GM19023 (cell line): ENCODE data around the gene UVSSA.

Experiments used
- ATAC-seq: cut with Tn5 transposase; IDR thresholded peaks from one replicate; pipeline ENCODE4 v1.9.1; 2021; ENCODE audit warnings: mild to moderate bottlenecking, moderate library complexity; ENCODE audit not compliant: unreplicated experiment

The UVSSA gene, protein sequence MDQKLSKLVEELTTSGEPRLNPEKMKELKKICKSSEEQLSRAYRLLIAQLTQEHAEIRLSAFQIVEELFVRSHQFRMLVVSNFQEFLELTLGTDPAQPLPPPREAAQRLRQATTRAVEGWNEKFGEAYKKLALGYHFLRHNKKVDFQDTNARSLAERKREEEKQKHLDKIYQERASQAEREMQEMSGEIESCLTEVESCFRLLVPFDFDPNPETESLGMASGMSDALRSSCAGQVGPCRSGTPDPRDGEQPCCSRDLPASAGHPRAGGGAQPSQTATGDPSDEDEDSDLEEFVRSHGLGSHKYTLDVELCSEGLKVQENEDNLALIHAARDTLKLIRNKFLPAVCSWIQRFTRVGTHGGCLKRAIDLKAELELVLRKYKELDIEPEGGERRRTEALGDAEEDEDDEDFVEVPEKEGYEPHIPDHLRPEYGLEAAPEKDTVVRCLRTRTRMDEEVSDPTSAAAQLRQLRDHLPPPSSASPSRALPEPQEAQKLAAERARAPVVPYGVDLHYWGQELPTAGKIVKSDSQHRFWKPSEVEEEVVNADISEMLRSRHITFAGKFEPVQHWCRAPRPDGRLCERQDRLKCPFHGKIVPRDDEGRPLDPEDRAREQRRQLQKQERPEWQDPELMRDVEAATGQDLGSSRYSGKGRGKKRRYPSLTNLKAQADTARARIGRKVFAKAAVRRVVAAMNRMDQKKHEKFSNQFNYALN

DNA sequence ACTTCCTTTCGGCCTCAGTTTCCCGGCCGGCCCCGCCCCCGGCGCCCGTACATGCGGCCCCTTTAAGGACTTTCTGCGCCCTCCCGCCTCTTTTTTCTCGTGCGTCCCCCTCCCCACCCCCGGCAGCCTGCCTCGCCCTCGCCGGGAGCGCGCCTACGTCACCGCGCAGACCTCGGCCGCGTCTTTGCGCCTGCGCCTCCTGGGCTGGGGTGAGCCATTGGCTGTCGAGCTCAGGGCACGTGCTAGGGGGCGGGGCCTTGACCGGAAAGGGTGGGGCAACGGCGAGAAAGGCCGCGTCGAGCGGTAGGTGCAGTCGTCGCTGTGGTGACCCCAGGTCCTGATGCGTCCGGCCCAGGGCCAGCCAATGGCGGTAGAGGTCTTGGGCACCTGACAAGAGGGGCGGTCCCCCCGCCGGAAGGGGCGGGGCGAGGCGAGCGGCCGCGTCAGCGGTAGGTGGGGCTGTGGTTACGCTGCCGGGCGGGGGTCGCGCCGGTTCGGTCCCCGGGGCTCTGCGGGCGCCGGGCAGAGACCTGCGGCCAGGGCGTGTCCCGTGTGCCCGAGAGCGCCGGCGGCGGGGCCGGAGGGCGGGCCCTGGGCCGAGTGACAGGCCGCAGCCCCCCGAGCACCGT is at the start of gene UVSSA:
TSS of gene UVSSA (plus strand) at position 428 of the 629 bp plus-strand sequence. CDS start 884 bp downstream, outside the sequence.
- ATAC-seq, result peak; percentile 94

DNA sequence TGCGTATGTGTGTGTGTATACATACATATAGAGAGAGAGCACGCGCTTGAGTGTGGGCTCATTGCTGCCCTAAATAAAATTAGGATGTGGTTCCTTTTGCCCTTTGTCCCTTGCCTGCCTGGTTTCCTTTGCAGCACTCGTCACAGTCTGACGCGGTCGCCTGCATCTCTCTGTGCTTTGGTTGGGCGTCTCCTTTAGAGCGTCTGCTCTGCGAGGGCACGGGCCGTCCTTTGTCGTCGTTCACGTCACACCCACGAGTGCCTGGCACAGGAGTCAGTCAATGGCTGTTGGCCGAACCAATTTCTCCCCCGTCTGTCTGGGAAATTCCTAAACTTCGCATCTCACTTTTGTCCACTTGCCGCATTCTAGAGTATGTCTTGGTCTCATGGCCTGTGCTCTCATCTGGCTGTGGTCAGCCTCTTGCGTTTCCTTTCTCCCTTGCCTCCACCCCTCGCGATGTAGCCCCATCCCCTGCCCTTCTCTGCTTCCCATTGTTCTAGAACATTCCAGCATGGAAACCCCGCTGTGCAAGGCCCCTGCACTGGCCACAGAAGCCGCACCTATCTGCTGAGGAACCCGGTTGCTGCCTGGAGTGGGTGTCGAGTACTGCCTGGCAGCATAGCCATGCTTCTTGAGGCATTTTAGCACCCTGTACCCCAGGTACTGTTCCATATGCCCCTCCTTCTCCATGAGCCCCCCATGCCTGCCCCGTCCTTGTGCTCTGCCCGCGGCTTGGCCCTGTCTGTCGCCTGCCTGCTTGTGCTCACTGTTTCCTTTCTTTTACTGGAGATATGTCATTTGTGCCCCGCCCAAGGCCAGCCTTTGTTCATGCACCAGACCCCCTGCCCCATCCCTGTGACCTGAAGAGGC is 49.3 kb upstream of the UVSSA start:
- ATAC-seq, result no peak

DNA sequence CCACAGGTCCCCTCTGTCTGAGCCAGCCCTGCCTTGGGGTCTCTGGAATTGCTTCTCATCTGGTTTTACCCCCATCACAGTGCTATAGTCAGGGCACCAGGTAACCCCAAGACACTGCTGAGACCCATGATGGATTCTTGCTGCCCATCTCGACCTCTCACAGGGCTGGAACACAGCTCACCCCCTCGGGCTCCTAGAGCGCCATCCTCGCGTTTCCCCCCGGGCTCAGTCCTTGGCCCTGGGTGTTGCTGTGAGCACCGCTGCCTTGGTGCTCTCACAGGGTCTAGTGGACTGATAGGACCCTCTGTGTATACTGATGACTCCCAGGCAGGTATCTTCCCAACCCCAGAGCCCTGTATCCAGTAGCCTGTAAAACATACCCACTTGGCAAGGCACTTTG is 48.5 kb upstream of the UVSSA start:
- no peak for ATAC-seq

DNA sequence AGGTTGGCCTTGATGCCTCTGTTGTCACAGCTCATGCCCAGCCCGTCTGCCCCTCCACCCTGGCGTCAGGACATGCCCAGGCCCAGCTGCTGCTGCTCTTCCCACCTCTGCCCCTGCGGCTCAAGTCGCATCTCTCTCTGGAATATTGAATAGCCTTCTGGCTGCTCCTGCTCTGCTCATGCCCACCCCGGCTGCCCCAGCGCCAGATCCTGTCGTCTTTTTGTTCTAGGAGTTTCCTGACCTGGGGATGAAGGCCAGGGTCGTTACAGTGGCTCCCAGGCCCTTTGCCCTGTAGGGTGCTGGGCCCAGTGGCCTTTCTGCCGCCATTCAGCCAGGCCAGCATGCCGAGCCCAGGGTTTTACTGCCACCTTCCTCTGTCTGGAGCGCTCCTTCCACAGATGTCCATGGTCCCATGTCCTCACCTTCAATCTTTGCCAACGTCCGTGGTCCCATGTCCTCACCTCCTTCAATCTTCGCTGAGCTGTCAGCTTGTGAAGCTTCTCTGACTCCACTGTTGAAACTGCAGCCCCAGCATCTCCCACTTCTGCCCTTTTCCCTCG is 47.6 kb upstream of the UVSSA start:
- ATAC-seq, result no peak

DNA sequence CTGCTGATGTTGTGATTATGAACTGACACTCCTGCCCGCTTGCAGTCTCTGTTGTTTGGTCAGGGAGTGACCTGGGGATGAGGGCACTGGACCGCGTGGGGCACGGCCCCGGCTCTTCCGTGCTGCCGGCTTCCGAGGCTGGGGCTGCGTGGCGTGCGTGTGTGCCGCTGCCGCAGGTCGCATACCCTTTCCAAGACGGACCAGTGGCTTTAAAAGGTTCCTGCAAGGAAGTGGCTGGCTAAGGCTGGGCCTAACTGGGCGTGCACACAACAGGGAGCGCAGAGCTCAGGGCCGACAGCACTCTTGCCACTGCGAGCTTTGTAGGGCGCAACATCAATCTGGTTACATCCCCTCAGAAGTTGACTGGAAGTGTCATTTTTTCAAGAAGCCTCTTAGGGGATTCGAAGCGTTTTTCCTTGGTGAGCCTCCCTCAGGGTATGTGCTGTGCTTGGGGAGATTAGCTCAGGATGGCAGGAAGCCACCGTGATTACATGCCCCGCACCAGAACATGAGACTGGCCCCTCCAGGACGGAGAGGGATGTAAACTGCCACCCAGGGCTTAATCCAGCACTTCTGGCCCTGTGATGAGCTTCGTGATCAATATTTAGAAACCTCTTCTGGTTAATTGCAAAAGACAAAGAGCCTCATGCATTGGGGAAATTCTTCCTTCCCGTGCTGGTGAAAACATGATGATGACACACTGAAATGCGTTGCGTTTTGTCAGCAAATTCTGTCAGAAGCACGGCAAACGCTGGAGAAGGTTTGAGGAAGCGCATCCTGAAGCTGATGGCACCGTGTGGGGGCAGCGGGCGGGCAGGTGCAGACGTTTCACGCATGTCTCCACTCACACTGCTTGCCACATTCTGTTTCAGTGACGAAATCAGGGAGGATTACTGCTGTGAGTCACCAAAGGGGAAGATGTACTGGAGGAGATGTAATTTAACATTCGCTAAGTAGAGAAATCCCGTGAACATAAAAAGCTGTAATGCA is 46.2 kb upstream of the UVSSA start:
- no peak for ATAC-seq

DNA sequence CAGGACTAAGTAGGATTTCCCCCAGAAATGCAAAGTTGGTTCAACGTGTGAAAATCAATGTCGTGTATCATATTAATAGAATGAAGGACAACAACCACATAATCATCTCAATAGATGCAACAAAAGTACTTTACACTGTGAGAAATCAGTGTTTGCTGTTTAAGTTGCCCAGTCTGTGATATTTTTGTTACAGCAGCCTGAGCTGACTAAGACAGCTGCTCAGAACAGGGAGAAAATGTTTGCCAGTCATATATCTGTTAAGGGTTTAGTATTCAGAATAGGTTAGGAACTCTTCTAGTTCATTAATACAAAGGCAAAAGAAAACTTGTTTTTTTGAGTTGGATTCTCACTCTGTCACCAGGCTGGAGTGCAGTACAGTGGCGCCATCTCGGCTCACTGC is 44.8 kb upstream of the UVSSA start:
- no peak for ATAC-seq

DNA sequence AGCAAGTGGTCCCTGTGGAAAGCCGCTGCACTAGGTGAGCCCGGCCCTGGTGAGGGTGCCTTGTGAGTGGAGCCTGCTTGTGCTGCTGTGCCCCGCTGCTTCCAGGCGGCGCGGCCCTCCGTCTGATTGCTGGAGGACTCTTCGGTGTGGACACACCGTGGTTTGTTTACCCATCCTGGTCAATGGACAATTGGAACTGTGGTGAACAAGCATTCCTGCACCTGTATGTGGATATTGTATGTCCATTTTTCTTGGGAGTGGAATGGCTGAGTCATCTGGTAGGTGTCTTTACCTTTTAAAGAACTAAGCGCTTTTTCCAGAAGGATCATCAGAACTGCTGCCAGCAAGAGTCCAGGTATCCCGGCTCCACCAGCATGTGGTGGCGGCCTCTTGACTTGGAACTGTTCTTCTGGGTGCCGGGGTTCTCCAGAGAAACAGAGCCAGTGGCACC is 41.7 kb upstream of the UVSSA start:
- no peak for ATAC-seq

DNA sequence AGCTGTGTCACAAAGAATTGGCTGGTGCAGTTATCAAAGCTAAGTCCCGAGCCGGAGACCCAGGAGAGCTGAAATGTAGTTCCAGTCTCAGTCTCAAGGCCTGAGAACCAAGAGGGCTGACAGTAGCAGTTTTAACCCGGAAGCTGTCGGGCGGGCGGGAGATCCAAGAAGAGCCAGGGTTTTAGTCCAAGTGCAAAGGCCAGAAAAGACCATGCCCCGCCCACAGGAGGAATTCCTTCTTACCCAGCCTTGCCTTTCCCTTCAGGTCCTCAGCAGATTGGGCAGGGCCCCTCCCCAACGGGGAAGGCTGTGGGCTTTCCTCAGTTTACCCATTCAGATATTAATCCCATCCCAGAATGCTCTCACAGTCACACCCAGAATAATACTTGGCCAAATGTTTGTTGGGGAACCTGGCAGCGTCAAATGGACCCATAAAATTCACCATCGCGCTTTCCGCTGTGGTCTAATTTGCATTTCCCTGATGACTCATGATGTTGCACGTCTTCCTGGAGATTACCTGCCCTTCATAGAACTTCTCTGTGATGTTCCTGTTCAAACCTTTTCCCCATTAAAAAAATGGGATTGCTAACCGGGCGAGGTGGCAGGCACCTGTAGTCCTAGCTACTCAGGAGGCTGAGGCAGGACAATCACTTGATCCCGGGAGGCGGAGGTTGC is 41.1 kb upstream of the UVSSA start:
- ATAC-seq, result no peak

DNA sequence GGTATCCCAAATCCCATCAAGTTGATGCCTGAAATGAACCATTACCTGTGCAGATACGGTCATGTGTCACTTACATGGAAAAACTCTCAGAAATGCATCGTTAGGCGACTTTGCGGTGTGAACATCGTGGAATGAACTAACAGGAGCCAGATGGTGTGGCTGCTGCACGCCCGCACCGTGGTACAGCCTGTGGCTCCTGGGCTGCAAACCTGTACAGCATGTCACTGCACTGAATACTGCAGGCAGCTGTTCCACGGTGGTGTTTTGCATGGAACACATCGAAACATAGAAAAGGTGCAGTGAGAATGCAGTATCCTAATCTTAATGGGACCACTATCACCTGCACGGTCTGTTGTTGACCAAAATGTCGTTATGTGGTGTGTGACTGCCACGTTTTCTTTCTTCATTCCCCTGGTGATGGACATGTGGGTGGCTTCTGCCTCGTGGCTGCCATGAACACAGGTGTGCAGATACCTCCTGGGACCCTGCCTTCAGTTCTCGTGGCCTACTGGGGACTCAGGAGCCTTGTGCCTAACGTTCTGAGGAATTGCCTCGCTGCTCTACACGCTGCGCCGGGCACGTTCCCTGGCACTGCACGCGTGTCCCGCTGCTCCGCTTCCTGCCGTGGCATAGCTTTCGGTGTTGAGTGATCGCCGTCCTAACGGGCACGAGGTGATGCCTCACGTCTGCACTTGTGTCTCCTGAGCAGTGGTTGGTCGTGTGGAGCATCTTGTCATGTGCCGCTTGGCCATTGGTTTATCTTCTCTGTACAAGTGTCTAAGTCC is 38.9 kb upstream of the UVSSA start:
- no peak for ATAC-seq

DNA sequence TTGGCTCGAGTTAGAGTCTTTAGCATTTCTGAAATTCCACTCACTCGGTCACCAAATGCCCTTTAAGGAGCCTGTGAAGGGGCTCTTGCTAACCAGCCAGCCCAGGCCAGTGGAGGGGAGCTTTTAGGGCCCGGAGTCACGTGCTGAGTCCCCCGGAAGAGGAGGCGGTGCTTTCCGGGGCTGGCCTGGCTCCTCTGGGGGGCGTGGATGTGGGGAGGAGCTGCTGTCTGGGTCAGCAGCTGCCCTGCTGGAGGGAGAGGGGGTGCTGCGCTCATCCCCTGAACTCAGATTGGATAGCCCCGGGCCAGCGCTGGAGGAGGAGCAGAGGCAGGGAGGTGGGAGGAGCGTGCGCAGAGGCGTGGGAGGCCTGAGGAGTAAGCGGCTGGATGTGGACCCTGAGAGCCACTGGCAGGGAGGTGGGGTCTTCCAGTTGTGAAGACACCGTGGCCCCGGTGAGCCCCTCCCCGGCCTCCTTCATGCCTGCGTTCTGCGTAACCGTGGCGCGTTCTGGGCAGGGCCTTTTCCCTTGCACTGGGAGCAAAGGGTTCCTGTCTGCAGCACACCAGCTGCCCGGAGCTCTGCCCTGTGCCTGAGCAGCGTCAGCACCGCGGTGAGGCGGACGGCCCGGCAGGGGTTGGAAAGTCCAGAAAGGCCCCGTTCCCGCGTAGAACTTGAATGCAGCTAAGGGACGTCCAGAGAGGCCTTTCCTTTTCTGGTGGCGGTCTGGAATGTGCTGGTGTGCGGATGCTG is 37.6 kb upstream of the UVSSA start:
- peak; percentile 72 for ATAC-seq

DNA sequence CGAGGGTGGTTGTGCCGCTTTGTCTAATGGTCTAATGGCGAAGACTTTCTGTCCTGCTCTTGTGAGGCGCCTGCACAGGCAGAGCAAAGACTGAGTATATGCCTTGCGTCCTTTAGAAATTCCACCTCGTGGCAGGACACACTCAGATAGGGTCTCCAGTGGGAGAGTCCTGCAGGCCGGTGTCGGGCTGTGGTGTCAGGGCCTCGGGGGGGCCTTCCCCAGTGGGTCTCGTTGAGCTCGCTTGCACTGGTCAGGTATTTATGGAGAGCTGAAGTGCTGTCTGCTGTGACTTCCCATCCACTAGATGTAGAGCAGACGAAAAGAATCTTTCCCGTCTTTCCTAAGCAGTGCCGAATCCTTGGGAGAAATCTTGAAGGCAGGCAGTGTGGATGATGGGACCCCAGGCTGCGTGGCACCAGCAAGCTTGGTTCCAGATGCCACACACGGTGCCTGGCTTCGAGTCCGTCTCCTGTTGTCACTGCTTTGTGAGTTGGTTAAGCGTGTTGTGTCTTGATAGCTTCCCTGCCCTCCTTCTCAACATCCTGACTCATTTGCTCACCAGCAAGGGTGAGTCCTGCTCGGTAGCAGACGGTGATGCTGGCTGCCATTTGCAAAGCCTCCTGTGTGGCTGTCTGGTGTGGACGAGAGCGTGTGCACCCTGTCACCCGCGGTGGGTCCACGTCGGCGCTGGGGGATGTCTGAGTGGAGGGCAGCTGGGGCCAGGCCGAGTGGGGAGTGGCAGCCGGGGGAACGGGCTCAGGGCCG is 36.8 kb upstream of the UVSSA start:
- ATAC-seq, result no peak

DNA sequence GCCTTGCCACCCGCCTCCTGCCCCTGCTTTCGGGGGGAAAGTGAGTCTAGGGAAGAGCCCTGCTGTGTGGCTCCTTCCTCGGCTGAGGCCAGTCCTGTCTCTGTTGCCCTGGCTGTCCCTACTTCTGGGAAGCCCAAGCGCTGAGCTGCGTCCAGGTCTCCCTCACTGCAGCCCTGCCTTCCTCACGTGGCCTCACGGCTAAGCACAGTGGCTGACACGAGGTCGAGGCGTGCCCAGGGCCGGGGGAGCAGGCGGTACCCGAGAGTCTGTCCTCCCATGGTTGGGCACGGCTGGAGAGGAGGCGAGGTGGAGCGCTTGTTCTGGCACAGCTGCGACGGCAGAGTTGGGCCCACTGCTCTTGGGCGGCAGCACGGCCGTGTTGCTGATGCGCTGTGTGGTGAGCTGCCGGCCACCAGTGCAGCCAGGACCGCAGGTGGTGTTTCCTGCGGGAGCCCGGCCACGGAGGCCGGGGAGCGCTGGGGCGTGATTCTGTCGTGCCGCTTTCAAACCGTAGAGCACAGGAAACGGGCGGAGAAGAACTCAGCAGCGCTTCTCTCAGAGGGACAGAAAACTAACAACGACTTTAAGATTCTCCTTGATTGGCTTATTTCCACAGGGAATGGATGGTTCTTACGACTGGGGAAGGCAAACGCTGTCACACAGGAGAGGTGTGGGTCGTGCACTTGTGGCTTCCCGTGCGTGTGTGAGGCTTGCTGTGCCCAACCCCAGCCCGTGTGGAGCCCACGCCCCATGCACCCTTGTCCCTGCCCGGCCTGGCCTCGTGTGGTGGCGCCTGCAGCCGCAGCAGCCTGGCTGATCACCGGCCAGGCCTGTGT is 36.0 kb upstream of the UVSSA start:
- ATAC-seq, result no peak

DNA sequence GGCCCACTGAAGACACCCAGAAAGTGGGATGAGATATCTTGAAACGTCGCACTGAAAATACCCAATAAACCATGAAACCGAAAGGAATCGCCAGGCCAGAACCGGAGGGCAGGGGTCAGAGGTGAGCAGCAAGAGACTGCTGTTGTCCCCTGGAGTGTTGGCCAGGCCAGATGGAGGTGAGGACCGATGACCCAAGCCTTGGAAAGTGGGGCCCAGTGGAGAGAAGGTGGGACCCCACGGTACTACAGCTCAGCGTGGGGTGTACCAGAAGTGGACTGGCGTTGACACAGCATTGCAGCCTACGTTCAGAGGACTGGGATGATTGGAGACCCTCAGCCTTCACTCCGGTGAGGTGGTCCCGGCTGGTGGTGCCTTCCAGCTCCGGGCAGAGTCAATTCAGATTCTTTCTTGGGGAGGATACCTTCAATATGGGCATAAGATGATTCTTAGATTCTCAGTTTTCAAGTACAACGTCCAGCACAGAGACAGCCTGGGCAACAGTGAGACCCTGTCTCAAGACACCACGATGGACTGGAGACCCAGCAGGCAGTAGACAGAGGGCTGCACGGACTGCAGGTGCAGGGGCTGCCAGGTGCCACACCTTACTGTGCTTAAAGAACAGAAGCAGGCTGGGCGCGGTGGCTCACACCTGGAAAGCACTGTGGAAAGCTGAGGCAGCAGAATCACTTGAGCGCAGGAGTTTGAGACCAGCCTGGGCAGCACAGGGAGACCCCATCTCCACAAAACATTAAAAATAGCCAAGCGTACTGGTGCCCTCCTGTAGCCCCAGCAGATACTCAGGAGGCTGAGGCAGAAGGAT is 34.0 kb upstream of the UVSSA start:
- no peak for ATAC-seq

DNA sequence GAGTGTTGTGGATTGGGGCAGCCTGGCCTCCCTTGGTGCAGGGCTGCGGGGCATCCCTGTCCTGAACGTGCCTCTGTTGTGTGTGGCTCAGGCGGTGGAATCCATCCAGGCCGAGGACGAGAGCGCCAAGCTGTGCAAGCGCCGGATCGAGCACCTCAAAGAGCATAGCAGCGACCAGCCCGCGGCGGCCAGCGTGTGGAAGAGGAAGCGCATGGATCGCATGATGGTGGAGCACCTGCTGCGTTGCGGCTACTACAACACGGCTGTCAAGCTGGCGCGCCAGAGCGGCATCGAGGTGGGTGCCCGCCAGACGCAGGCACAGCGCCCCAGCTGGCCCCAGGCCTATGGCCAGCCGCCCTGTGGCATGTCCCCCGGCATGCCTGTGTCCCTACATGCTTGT is 31.7 kb upstream of the UVSSA start:
- ATAC-seq, result no peak
